Raji (cell line): ENCODE data around the gene ARID3A.

Source experiments
- POLR2A ChIP-seq: IDR thresholded peaks from 2 replicates; pipeline ENCODE4 v1.6.1; 2011; ENCODE audit warnings: low read depth, low read length, control low read depth; ENCODE audit not compliant: insufficient read depth

The ARID3A gene

GRCh38 chr19:1000095-1000494, 74.3 kb downstream of the ARID3A start, which contains the start of gene GRIN3B:
GRIN3B (plus strand) TSS chr19:1000419; CDS start chr19:1000438, 19 bp downstream.
- TF ChIP-seq POLR2A, result no peak

- no peak for TF ChIP-seq POLR2A
Measured at GRCh38 chr19:1000591-1001537, 75.0 kb downstream of the ARID3A start.

- no peak for TF ChIP-seq POLR2A
Measured at GRCh38 chr19:1001538-1002166, 75.8 kb downstream of the ARID3A start.

- no peak for TF ChIP-seq POLR2A
Measured at GRCh38 chr19:1002600-1002999, 76.8 kb downstream of the ARID3A start.

- TF ChIP-seq POLR2A, result no peak
Measured at GRCh38 chr19:1003283-1003682, 77.4 kb downstream of the ARID3A start.

GRCh38 chr19:1004204-1004802, 78.5 kb downstream of the ARID3A start:
- no peak for TF ChIP-seq POLR2A

GRCh38 chr19:1004803-1005664, 79.2 kb downstream of the ARID3A start:
- TF ChIP-seq POLR2A, result no peak

GRCh38 chr19:1006711-1007398, 81.0 kb downstream of the ARID3A start:
- TF ChIP-seq POLR2A, result no peak

GRCh38 chr19:1007399-1008251, 81.8 kb downstream of the ARID3A start:
- no peak for TF ChIP-seq POLR2A

- no peak for TF ChIP-seq POLR2A
Measured at GRCh38 chr19:1008268-1009040, 82.6 kb downstream of the ARID3A start.

- no peak for TF ChIP-seq POLR2A
Measured at GRCh38 chr19:1009041-1009980, 83.5 kb downstream of the ARID3A start.
